Duodenal mucosa (tissue), 2 donors: Measurements from ENCODE around the gene PSKH1.

Experiments used
- H3K27ac ChIP-seq: one replicate; pipeline ENCODE4 v1.7.0; 2013; ENCODE audit warnings: low read depth, low read length
- H3K27me3 ChIP-seq, 2 donors: one replicate each; pipeline ENCODE4 v1.7.0; 2013; ENCODE audit warnings: low read length in 2 of 2, control low read depth in 1 of 2; ENCODE audit not compliant: insufficient read depth in 2 of 2, control insufficient read depth in 1 of 2
- H3K36me3 ChIP-seq, 2 donors: one replicate each; pipeline ENCODE4 v1.7.0; 2013; ENCODE audit warnings: low read length in 2 of 2, control low read depth in 1 of 2; ENCODE audit not compliant: insufficient read depth in 2 of 2, control insufficient read depth in 1 of 2
- H3K4me1 ChIP-seq, 2 donors: one replicate each; pipeline ENCODE4 v1.7.0; 2013; ENCODE audit warnings: low read length in 2 of 2, control low read depth in 1 of 2; ENCODE audit not compliant: insufficient read depth in 2 of 2, control insufficient read depth in 1 of 2
- H3K4me3 ChIP-seq, 2 donors: one replicate each; pipeline ENCODE4 v1.7.0; 2013; ENCODE audit warnings: low read length in 2 of 2, low read depth in 1 of 2
- H3K9ac ChIP-seq, 2 donors: one replicate each; pipeline ENCODE4 v1.7.0; 2013; ENCODE audit warnings: low read length in 2 of 2, low read depth in 1 of 2
- H3K9me3 ChIP-seq, 2 donors: one replicate each; pipeline ENCODE4 v1.7.0; 2013; ENCODE audit warnings: low read length in 2 of 2, control low read depth in 1 of 2; ENCODE audit not compliant: control insufficient read depth in 1 of 2

PSKH1 gene

GRCh38 chr16:67945392-67945933, 52.4 kb downstream of the PSKH1 start:
- Histone ChIP-seq H3K27ac (no peak overlapping the region), H3K4me3 (no peak overlapping the region), H3K36me3 (peaks cover 3 to 47% of the 10 kb centered on the region in 2 donors), H3K4me1 (peaks cover 0 to 11% of the 10 kb centered on the region in 2 donors), H3K9me3 (no peaks in the 10 kb centered on the region), H3K9ac (no peak overlapping the region), H3K27me3 (no peaks in the 10 kb centered on the region)

- H3K27me3 ChIP-seq = no peaks in the 10 kb centered on the region
- no peaks in the 10 kb centered on the region for H3K9me3 ChIP-seq
- H3K4me3 ChIP-seq = no peak overlapping the region
- H3K4me1 ChIP-seq = peaks cover 0 to 10% of the 10 kb centered on the region in 2 donors
- no peak overlapping the region for H3K27ac ChIP-seq
- peaks cover 3 to 54% of the 10 kb centered on the region in 2 donors for H3K36me3 ChIP-seq
- no peak overlapping the region for H3K9ac ChIP-seq
These were observed 53.1 kb downstream of the PSKH1 start for GRCh38 chr16:67946128-67946569.

GRCh38 chr16:67946966-67947558, 54.0 kb downstream of the PSKH1 start:
- Histone ChIP-seq H3K9me3 (no peaks in the 10 kb centered on the region), H3K4me3 (no peak overlapping the region), H3K4me1 (peaks cover 0 to 10% of the 10 kb centered on the region in 2 donors), H3K9ac (no peak overlapping the region), H3K27ac (no peak overlapping the region), H3K27me3 (no peaks in the 10 kb centered on the region), H3K36me3 (peaks cover 3 to 61% of the 10 kb centered on the region in 2 donors)

- H3K27ac ChIP-seq = no peak overlapping the region
- H3K9ac ChIP-seq = no peak overlapping the region
- H3K4me1 ChIP-seq = peaks cover 0 to 10% of the 10 kb centered on the region in 2 donors
- H3K27me3 ChIP-seq = no peaks in the 10 kb centered on the region
- H3K4me3 ChIP-seq = no peak overlapping the region
- H3K36me3 ChIP-seq = peaks cover 3 to 58% of the 10 kb centered on the region in 2 donors
- H3K9me3 ChIP-seq = no peaks in the 10 kb centered on the region
These were observed 55.0 kb downstream of the PSKH1 start for GRCh38 chr16:67948015-67948414.

GRCh38 chr16:67949645-67950044, 56.6 kb downstream of the PSKH1 start:
- H3K27ac ChIP-seq = no peak overlapping the region
- H3K9ac ChIP-seq = no peak overlapping the region

GRCh38 chr16:67950335-67950843, 57.3 kb downstream of the PSKH1 start:
- H3K9ac ChIP-seq = no peak overlapping the region
- no peak overlapping the region for H3K27ac ChIP-seq
- no peaks in the 10 kb centered on the region for H3K4me1 ChIP-seq
- no peak overlapping the region for H3K4me3 ChIP-seq
- H3K27me3 ChIP-seq = no peaks in the 10 kb centered on the region
- H3K9me3 ChIP-seq = no peaks in the 10 kb centered on the region
- peaks cover 3 to 59% of the 10 kb centered on the region in 2 donors for H3K36me3 ChIP-seq

More at GRCh38 chr16:67949645-67950044, 56.6 kb downstream of the PSKH1 start:
- Histone ChIP-seq H3K36me3 (peaks cover 3 to 66% of the 10 kb centered on the region in 2 donors), H3K4me3 (no peak overlapping the region), H3K4me1 (peaks cover 0 to under 1% of the 10 kb centered on the region in 2 donors), H3K9me3 (no peaks in the 10 kb centered on the region), H3K27me3 (no peaks in the 10 kb centered on the region)

GRCh38 chr16:67951485-67951884, 58.4 kb downstream of the PSKH1 start:
- no peaks in the 10 kb centered on the region for H3K4me1 ChIP-seq
- peaks cover 3 to 48% of the 10 kb centered on the region in 2 donors for H3K36me3 ChIP-seq
- no peaks in the 10 kb centered on the region for H3K27me3 ChIP-seq
- H3K9me3 ChIP-seq = no peaks in the 10 kb centered on the region
- no peak overlapping the region for H3K4me3 ChIP-seq
- H3K9ac ChIP-seq = no peak overlapping the region
- no peak overlapping the region for H3K27ac ChIP-seq

GRCh38 chr16:67953641-67954375, 60.8 kb downstream of the PSKH1 start:
- H3K36me3 ChIP-seq = peaks cover 0 to 38% of the 10 kb centered on the region in 2 donors

GRCh38 chr16:67954421-67955196, 61.6 kb downstream of the PSKH1 start:
- peaks cover 0 to 35% of the 10 kb centered on the region in 2 donors for H3K36me3 ChIP-seq
- no peak overlapping the region for H3K9ac ChIP-seq
- no peaks in the 10 kb centered on the region for H3K27me3 ChIP-seq
- no peak overlapping the region for H3K4me3 ChIP-seq
- H3K9me3 ChIP-seq = no peaks in the 10 kb centered on the region
- H3K27ac ChIP-seq = no peak overlapping the region
- H3K4me1 ChIP-seq = no peaks in the 10 kb centered on the region

More at GRCh38 chr16:67953641-67954375, 60.8 kb downstream of the PSKH1 start:
- Histone ChIP-seq H3K27ac (no peak overlapping the region), H3K9ac (no peak overlapping the region), H3K4me3 (no peak overlapping the region), H3K27me3 (no peaks in the 10 kb centered on the region), H3K4me1 (no peaks in the 10 kb centered on the region), H3K9me3 (no peaks in the 10 kb centered on the region)
